A549 (cell line): Measurements from ENCODE around the gene ABCG5. TPM values are rescaled to one million over a fixed set of nuclear protein-coding genes. Genes with fewer than 3 reads are reported as not detected.
A peak's percentile ranks its signal among the peaks of the same experiment; 100 is the strongest.

Source experiments
- ATAC-seq, 2 experiments: fragments of 200-7000 bp in 1 of 2; fragments of >200 bp in 1 of 2; cut with Nextera tagmentation in 1 of 2; cut with Tn5 transposase in 1 of 2; 3 replicates each; pipeline versions ENCODE4 v1.8.0 to v1.9.1; 2018 to 2020; ENCODE audit warnings: mild to moderate bottlenecking in 1 of 2, moderate library complexity in 1 of 2
- CTCF ChIA-PET: fragments of 300-600 bp; sonication (Branson Sonifier 250); formaldehyde crosslinking; extraction: SDS; loops from one replicate; lab custom pipeline; 2021; ENCODE audit warnings: antibody characterized with exemption, inconsistent platforms; lab: Yijun Ruan, JAX
- POLR2A ChIA-PET: fragments of 350-600 bp; formaldehyde crosslinking; extraction: SDS; loops from one replicate; lab custom pipeline; 2021; ENCODE audit warnings: antibody characterized with exemption, inconsistent platforms; lab: Yijun Ruan, JAX
- DNase-seq, 2 experiments: peaks; one replicate each; pipeline versions ENCODE4 v3.0.0 to v3.0.0-alpha.2; 2011 to 2016; ENCODE audit warnings: low read depth in 1 of 2, low spot score in 1 of 2
- FAIRE-seq: peaks from 2 replicates; lab custom pipeline; 2011; peaks lifted over from hg19 to GRCh38; lab: Jason Lieb, UNC
- H3K27ac ChIP-seq, 2 experiments: fragments of >200 bp; sonication (Bioruptor Twin); formaldehyde crosslinking; 3 replicates each; pipeline ENCODE4 v1.5.1; 2016 to 2017
- H3K4me1 ChIP-seq: fragments of >200 bp; sonication (Bioruptor Twin); formaldehyde crosslinking; 3 replicates; pipeline ENCODE4 v1.6.1; 2016
- H3K4me2 ChIP-seq: fragments of >200 bp; sonication (Bioruptor Twin); formaldehyde crosslinking; 3 replicates; pipeline ENCODE4 v1.6.1; 2016
- H3K4me3 ChIP-seq: fragments of >200 bp; sonication (Bioruptor Twin); formaldehyde crosslinking; 3 replicates; pipeline ENCODE4 v1.5.1; 2016
- H3K9me3 ChIP-seq: fragments of >200 bp; sonication (Bioruptor Twin); formaldehyde crosslinking; 3 replicates; pipeline ENCODE4 v1.6.1; 2016
- CBX2 ChIP-seq: fragments of 200-600 bp; sonication (generic); IDR thresholded peaks from 2 replicates; pipeline ENCODE4 v1.6.1; 2016; ENCODE audit warnings: low read depth, mild to moderate bottlenecking, borderline replicate concordance
- CEBPB ChIP-seq, 2 experiments: fragments of >200 bp in 1 of 2; sonication (Bioruptor Twin) in 1 of 2; formaldehyde crosslinking in 1 of 2; IDR thresholded peaks; 2 replicates each; pipeline ENCODE4 v1.6.1; 2012 to 2016
- EHF ChIP-seq: fragments of 250-450 bp; sonication (Bioruptor Pico); IDR thresholded peaks from 2 replicates; pipeline ENCODE4 v1.5.0; 2020; ENCODE audit warnings: mild to moderate bottlenecking
- FOSB ChIP-seq: fragments of 250-450 bp; sonication (Bioruptor Pico); IDR thresholded peaks from 2 replicates; pipeline ENCODE4 v1.5.0; 2020; ENCODE audit warnings: mild to moderate bottlenecking, moderate library complexity
- FOSL2 ChIP-seq, 2 experiments: fragments of 450-650 bp in 1 of 2; fragments of >200 bp in 1 of 2; sonication (Bioruptor Twin) in 1 of 2; formaldehyde crosslinking; IDR thresholded peaks; 2 replicates each; pipeline versions ENCODE4 v1.5.0 to v1.6.1; 2016 to 2020; ENCODE audit warnings: mild to moderate bottlenecking in 1 of 2, moderate library complexity in 1 of 2
- HDAC2 ChIP-seq: fragments of 200-600 bp; sonication (generic); IDR thresholded peaks from 2 replicates; pipeline ENCODE4 v1.6.1; 2016
- HEYL ChIP-seq: fragments of 250-450 bp; sonication (Bioruptor Pico); IDR thresholded peaks from 2 replicates; pipeline ENCODE4 v1.8.0; 2021; ENCODE audit warnings: mild to moderate bottlenecking, moderate library complexity
- KDM5A ChIP-seq: fragments of 200-600 bp; sonication (generic); IDR thresholded peaks from 2 replicates; pipeline ENCODE4 v1.6.1; 2016; ENCODE audit warnings: antibody characterized with exemption, mild to moderate bottlenecking
- MAFK ChIP-seq: fragments of 450-650 bp; IDR thresholded peaks from 2 replicates; pipeline ENCODE4 v1.6.1; 2014; ENCODE audit not compliant: partially characterized antibody
- MAZ ChIP-seq: fragments of 150-350 bp; IDR thresholded peaks from 2 replicates; pipeline ENCODE4 v1.6.1; 2014; ENCODE audit warnings: antibody characterized with exemption, low read depth, low read length, borderline replicate concordance
- NPAS2 ChIP-seq: fragments of 250-450 bp; sonication (Bioruptor Pico); IDR thresholded peaks from 2 replicates; pipeline ENCODE4 v1.8.0; 2022; ENCODE audit warnings: mild to moderate bottlenecking, moderate library complexity, borderline replicate concordance
- RAD21 ChIP-seq, 2 experiments: fragments of >200 bp in 1 of 2; sonication (Bioruptor Twin) in 1 of 2; formaldehyde crosslinking in 1 of 2; IDR thresholded peaks in 1 of 2; conservative IDR thresholded peaks in 1 of 2; 2 replicates in 1 of 2; 3 replicates in 1 of 2; pipeline ENCODE4 v1.6.1; 2012 to 2018; ENCODE audit warnings: inconsistent platforms in 1 of 2
- SMC3 ChIP-seq: fragments of >200 bp; sonication (Bioruptor Twin); formaldehyde crosslinking; IDR thresholded peaks from 3 replicates; pipeline ENCODE4 v1.6.1; 2018; ENCODE audit warnings: inconsistent platforms
- TP53 ChIP-seq: fragments of 250-450 bp; sonication (Bioruptor Pico); IDR thresholded peaks from 2 replicates; pipeline ENCODE4 v1.5.0; 2021; ENCODE audit warnings: mild to moderate bottlenecking, moderate library complexity
- ZC3H11A ChIP-seq: fragments of 450-650 bp; IDR thresholded peaks from 2 replicates; pipeline ENCODE4 v1.6.1; 2014; ENCODE audit warnings: antibody characterized with exemption, mild to moderate bottlenecking
- WGBS: methylation state at CpG from one replicate; pipeline ENCODE4 v1.1.6; 2017; ENCODE audit errors: missing lambda C conversion rate; 5-methylcytosine and 5-hydroxymethylcytosine counted together
- polyA plus RNA-seq, 4 experiments: library from polyadenylated mRNA; depleted of rRNA in 3 of 4; stranded (reverse); fragments of >200 nt; fragmentation: RNase III in 1 of 4; extraction: RNeasy Plus Mini Kit Qiagen cat#74134 plus additional on column Dnase treatment in 1 of 4; gene quantifications; 2 replicates in 3 of 4; 3 replicates in 1 of 4; pipeline ENCODE4 v1.2.3, GENCODE V29; 2011 to 2017
- TF ChIP-seq, protein P1 (sequence below): fragments of >200 bp; sonication (Bioruptor Twin); formaldehyde crosslinking; IDR thresholded peaks from 3 replicates; pipeline ENCODE4 v1.5.1; 2016
- TF ChIP-seq, protein P2 (sequence below): IDR thresholded peaks from 2 replicates; pipeline ENCODE4 v1.6.1; 2012
- TF ChIP-seq, protein P3 (sequence below): fragments of 200-600 bp; sonication (generic); IDR thresholded peaks from 2 replicates; pipeline ENCODE4 v1.6.1; 2016; ENCODE audit warnings: antibody characterized with exemption, mild to moderate bottlenecking, moderate library complexity
- TF ChIP-seq, protein P4 (sequence below): fragments of >200 bp; sonication (Bioruptor Twin); formaldehyde crosslinking; IDR thresholded peaks from 2 replicates; pipeline ENCODE4 v1.6.1; 2016
- TF ChIP-seq, protein P5 (sequence below): IDR thresholded peaks from 2 replicates; pipeline ENCODE4 v1.6.1; 2012; ENCODE audit warnings: low read depth, borderline replicate concordance

The ABCG5 gene
- polyA plus RNA-seq, 2 of the 4 experiments (the other 2 are of a cell fraction) = not detected

- TF ChIP-seq, protein P1, sequence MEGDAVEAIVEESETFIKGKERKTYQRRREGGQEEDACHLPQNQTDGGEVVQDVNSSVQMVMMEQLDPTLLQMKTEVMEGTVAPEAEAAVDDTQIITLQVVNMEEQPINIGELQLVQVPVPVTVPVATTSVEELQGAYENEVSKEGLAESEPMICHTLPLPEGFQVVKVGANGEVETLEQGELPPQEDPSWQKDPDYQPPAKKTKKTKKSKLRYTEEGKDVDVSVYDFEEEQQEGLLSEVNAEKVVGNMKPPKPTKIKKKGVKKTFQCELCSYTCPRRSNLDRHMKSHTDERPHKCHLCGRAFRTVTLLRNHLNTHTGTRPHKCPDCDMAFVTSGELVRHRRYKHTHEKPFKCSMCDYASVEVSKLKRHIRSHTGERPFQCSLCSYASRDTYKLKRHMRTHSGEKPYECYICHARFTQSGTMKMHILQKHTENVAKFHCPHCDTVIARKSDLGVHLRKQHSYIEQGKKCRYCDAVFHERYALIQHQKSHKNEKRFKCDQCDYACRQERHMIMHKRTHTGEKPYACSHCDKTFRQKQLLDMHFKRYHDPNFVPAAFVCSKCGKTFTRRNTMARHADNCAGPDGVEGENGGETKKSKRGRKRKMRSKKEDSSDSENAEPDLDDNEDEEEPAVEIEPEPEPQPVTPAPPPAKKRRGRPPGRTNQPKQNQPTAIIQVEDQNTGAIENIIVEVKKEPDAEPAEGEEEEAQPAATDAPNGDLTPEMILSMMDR = no peak
- TF ChIP-seq TP53 (CRISPR knock-in tag) = no peak
- TF ChIP-seq, protein P2, sequence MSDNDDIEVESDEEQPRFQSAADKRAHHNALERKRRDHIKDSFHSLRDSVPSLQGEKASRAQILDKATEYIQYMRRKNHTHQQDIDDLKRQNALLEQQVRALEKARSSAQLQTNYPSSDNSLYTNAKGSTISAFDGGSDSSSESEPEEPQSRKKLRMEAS = no peak
- no peak for TF ChIP-seq SMC3
- TF ChIP-seq CBX2 = no peak
- TF ChIP-seq MAFK = no peak
- no peak for TF ChIP-seq KDM5A
- no peak for TF ChIP-seq FOSB (CRISPR knock-in tag)
- TF ChIP-seq NPAS2 = no peak
- no peak for TF ChIP-seq HEYL (CRISPR knock-in tag)
- TF ChIP-seq, protein P3, sequence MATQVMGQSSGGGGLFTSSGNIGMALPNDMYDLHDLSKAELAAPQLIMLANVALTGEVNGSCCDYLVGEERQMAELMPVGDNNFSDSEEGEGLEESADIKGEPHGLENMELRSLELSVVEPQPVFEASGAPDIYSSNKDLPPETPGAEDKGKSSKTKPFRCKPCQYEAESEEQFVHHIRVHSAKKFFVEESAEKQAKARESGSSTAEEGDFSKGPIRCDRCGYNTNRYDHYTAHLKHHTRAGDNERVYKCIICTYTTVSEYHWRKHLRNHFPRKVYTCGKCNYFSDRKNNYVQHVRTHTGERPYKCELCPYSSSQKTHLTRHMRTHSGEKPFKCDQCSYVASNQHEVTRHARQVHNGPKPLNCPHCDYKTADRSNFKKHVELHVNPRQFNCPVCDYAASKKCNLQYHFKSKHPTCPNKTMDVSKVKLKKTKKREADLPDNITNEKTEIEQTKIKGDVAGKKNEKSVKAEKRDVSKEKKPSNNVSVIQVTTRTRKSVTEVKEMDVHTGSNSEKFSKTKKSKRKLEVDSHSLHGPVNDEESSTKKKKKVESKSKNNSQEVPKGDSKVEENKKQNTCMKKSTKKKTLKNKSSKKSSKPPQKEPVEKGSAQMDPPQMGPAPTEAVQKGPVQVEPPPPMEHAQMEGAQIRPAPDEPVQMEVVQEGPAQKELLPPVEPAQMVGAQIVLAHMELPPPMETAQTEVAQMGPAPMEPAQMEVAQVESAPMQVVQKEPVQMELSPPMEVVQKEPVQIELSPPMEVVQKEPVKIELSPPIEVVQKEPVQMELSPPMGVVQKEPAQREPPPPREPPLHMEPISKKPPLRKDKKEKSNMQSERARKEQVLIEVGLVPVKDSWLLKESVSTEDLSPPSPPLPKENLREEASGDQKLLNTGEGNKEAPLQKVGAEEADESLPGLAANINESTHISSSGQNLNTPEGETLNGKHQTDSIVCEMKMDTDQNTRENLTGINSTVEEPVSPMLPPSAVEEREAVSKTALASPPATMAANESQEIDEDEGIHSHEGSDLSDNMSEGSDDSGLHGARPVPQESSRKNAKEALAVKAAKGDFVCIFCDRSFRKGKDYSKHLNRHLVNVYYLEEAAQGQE = no peak
- no peak overlapping the region for H3K4me2 ChIP-seq
- no peaks in the 10 kb centered on the region for H3K9me3 ChIP-seq
- ATAC-seq (no peak), FAIRE-seq (no peak), DNase-seq (no peak)
- ChIA-PET CTCF (interaction anchor here (1.3 to 1.8 kb wide), 2 partner anchors 26 to 189 kb away, joined by 4 read pairs; no protein-coding TSS in a partner anchor), POLR2A (no interaction called here)
- no peak overlapping the region for H3K4me3 ChIP-seq
- peaks cover 10% of the 10 kb centered on the region for H3K4me1 ChIP-seq
- no peak overlapping the region for H3K27ac ChIP-seq
Observed at GRCh38 chr2:43800894-43801293, 37.7 kb downstream of the ABCG5 start.

DNA sequence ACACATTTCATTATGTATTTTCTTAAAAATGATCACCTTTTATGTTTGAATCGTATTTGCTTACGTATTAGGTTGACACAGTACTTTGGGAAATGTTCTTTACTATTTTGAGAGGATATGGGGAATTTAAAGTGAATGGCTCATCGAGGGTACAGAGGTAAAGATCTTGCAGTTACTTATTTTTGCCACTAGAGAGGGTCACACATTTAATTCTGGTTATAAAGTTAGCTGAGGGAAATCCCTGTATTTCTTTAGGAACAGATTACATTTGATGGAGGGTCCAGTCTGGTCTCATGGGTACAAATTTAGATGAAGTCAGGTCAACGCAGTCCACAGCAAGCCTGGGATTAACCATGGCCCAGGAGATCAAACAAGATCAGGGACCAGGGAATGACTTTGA, 40.3 kb downstream of the ABCG5 start:
- peak in 1 of 2 experiments; percentile 31; a peak in 1 of 5 replicates for TF ChIP-seq RAD21 (conservative IDR thresholded peaks at IDR 0.05 in 1 of 2, IDR thresholded peaks at IDR 0.05 in 1 of 2)
- TF ChIP-seq, protein P1 = peak; percentile 19; the same call in 2 of the 3 replicates
- no peak for TF ChIP-seq CBX2
- Histone ChIP-seq H3K4me1 (peaks cover 5% of the 10 kb centered on the region; the same call in 1 of the 3 replicates), H3K9me3 (no peaks in the 10 kb centered on the region), H3K4me2 (no peak overlapping the region), H3K27ac (no peak overlapping the region), H3K4me3 (no peak overlapping the region)
- FAIRE-seq = no peak
- WGBS = 55% methylated on average over 4 of the region's 4 CpGs
- peak in 1 of 2 experiments; percentile 28 for DNase-seq
- ATAC-seq = peak; percentile 43 to 80; a peak in 4 of 6 replicates
- CTCF ChIA-PET = interaction anchor here (0.6 to 1.6 kb wide), 4 partner anchors 54 to 100 kb away, joined by 3 read pairs; no protein-coding TSS in a partner anchor
- POLR2A ChIA-PET = no interaction called here

GRCh38 chr2:43796206-43796605, 42.4 kb downstream of the ABCG5 start:
- no peak for DNase-seq
- Histone ChIP-seq H3K27ac (no peak overlapping the region), H3K4me1 (peaks cover 5% of the 10 kb centered on the region; the same call in 1 of the 3 replicates), H3K9me3 (no peaks in the 10 kb centered on the region), H3K4me2 (no peak overlapping the region), H3K4me3 (no peak overlapping the region)
- ChIA-PET POLR2A (no interaction called here), CTCF (interaction anchor here (0.6 to 1.4 kb wide), 5 partner anchors 42 to 1457 kb away, joined by 3 read pairs; partner anchors contain the start of genes ABCG5 and ABCG8)
- 82% methylated on average over 1 of the region's 1 CpG for WGBS
- no peak for ATAC-seq
- FAIRE-seq = no peak
- TF ChIP-seq FOSL2 (IDR thresholded peaks at IDR 0.05) (no peak), FOSL2 (CRISPR knock-in tag; IDR thresholded peaks at IDR 0.05) (no peak), HEYL (CRISPR knock-in tag) (no peak), RAD21 (conservative IDR thresholded peaks at IDR 0.05 in 1 of 2, IDR thresholded peaks at IDR 0.05 in 1 of 2) (no peak), TP53 (CRISPR knock-in tag) (no peak), SMC3 (no peak), ZC3H11A (no peak), MAZ (no peak), CEBPB (IDR thresholded peaks at IDR 0.05) (no peak), EHF (CRISPR knock-in tag) (no peak), HDAC2 (no peak)
- TF ChIP-seq, protein P4, sequence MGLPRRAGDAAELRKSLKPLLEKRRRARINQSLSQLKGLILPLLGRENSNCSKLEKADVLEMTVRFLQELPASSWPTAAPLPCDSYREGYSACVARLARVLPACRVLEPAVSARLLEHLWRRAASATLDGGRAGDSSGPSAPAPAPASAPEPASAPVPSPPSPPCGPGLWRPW = no peak
- TF ChIP-seq, protein P1 = no peak
- TF ChIP-seq, protein P5, sequence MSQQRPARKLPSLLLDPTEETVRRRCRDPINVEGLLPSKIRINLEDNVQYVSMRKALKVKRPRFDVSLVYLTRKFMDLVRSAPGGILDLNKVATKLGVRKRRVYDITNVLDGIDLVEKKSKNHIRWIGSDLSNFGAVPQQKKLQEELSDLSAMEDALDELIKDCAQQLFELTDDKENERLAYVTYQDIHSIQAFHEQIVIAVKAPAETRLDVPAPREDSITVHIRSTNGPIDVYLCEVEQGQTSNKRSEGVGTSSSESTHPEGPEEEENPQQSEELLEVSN = no peak
